ENCODE data around the gene CBLN3.

DNA sequence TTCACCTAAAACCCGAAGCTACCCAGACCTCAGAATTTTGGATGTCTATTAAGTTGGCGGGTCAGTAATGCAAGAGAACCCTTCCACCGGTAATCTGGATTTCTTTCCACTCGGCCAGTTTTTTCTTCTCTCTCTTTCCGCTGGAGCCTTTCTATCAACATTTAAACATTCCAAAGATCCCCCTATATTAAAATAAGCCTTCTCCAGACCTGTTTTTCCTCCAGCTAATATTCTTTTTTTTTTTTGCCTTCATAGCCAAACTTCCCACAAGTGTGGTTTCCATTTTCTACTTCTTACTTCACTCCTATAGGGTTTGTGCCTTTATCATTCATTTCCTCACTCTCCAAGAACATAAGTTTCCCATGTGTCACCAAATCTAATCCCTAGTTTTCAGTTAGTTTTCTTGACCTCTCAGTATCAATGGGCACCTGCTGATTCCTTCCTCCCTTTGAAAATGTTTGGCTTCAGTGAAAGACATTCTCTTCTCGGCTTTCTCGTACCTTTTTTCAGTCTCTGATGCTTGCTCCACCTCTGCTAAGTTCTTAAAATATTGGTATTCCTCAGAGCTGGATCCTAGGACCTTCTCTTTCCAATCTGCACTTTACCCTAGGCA is 13.7 kb upstream of the CBLN3 start:
- TF ChIP-seq CTCF (IDR thresholded peaks at IDR 0.05; ENCODE audit: low read length) (no peak), EZH2 (IDR thresholded peaks at IDR 0.05; ENCODE audit: borderline replicate concordance, low read length) (no peak)

Data from OCI-LY1 (cell line).